Measurements from ENCODE around the gene KLHDC4. TPM values are rescaled to one million over a fixed set of nuclear protein-coding genes. Genes with fewer than 3 reads are reported as not detected.

Gene KLHDC4
- total and polyA plus RNA-seq, 2 experiments from 2014 or later = 23.0 to 41.1 TPM

DNA sequence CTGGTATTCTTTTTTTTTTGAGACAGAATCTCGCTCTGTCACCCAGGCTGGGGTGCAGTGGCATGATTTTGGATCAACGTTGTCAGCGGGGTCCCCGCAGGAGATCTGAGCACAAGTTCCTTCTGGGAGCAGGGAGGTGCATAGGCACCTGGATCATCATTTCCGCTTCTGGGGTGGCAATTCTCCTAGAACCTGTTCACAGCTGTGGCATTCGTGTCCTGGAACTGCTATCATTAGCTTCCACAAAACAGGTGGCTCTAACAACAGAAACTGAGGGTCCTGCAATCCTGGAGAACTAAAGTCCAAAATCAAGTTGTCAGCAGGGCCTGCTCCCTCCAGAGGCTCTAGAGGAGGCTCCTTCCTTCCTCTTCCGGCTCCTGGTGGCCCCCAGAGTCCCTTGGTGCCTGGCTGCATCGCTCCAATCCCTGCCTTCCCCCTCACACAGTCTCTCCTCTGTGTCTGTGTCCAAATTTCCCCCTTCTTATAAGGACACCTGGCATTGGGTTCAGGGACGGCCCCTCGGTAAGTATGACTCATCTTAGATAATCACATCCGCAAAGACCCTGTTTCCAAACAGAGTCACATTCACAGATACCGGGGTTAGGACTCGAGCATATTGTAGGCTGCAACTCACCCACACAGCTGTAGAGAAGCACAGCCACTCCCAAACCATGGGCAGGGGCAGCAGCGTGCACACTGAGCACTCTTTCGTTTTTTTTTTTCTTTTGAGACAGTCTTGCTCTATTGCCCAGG, 43.5 kb upstream of the KLHDC4 start:
- H3K4me3 Mint-ChIP-seq = no peak overlapping the region
- peaks cover 7% of the 10 kb centered on the region for H3K27me3 Mint-ChIP-seq (ENCODE audit: insufficient read depth, low read depth, poor library complexity)
- H3K9me2 ChIP-seq (ENCODE audit: insufficient read depth) = no peaks in the 10 kb centered on the region
- TF ChIP-seq POLR2AphosphoS5 (IDR thresholded peaks at IDR 0.05; ENCODE audit: low read depth) = no peak
- TF ChIP-seq ZNF114 (CRISPR knock-in tag; IDR thresholded peaks at IDR 0.05) = no peak
- no peak for TF ChIP-seq CREB1 (CRISPR knock-in tag; IDR thresholded peaks at IDR 0.05; ENCODE audit: low read depth)
- TF ChIP-seq, protein P1, sequence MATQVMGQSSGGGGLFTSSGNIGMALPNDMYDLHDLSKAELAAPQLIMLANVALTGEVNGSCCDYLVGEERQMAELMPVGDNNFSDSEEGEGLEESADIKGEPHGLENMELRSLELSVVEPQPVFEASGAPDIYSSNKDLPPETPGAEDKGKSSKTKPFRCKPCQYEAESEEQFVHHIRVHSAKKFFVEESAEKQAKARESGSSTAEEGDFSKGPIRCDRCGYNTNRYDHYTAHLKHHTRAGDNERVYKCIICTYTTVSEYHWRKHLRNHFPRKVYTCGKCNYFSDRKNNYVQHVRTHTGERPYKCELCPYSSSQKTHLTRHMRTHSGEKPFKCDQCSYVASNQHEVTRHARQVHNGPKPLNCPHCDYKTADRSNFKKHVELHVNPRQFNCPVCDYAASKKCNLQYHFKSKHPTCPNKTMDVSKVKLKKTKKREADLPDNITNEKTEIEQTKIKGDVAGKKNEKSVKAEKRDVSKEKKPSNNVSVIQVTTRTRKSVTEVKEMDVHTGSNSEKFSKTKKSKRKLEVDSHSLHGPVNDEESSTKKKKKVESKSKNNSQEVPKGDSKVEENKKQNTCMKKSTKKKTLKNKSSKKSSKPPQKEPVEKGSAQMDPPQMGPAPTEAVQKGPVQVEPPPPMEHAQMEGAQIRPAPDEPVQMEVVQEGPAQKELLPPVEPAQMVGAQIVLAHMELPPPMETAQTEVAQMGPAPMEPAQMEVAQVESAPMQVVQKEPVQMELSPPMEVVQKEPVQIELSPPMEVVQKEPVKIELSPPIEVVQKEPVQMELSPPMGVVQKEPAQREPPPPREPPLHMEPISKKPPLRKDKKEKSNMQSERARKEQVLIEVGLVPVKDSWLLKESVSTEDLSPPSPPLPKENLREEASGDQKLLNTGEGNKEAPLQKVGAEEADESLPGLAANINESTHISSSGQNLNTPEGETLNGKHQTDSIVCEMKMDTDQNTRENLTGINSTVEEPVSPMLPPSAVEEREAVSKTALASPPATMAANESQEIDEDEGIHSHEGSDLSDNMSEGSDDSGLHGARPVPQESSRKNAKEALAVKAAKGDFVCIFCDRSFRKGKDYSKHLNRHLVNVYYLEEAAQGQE (IDR thresholded peaks at IDR 0.05; ENCODE audit: unreplicated experiment) = no peak
- TF ChIP-seq, protein P2, sequence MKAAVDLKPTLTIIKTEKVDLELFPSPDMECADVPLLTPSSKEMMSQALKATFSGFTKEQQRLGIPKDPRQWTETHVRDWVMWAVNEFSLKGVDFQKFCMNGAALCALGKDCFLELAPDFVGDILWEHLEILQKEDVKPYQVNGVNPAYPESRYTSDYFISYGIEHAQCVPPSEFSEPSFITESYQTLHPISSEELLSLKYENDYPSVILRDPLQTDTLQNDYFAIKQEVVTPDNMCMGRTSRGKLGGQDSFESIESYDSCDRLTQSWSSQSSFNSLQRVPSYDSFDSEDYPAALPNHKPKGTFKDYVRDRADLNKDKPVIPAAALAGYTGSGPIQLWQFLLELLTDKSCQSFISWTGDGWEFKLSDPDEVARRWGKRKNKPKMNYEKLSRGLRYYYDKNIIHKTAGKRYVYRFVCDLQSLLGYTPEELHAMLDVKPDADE (IDR thresholded peaks at IDR 0.05) = no peak
- H3K36me3 ChIP-seq (ENCODE audit: insufficient read depth) = no peaks in the 10 kb centered on the region
- H3K27ac Mint-ChIP-seq = no peak overlapping the region; the same call in 1 of the 2 replicates
- peaks cover 2% of the 10 kb centered on the region; the same call in 1 of the 3 replicates for H3K9me3 Mint-ChIP-seq
- H3K4me3 ChIP-seq = no peak overlapping the region
- DNase-seq (ENCODE audit: low spot score) = no peak
- H3K4me1 ChIP-seq (ENCODE audit: insufficient read depth) = peaks cover 8% of the 10 kb centered on the region; the same call in 1 of the 2 replicates
- H3K4me2 ChIP-seq = no peak overlapping the region
- H3F3A ChIP-seq (replicated peaks; ENCODE audit: low read depth) = no peaks in the 10 kb centered on the region
- H3K36me3 Mint-ChIP-seq (ENCODE audit: low read depth) = no peaks in the 10 kb centered on the region
- no peak overlapping the region for H2AFZ ChIP-seq
- no peaks in the 10 kb centered on the region for H3K27me3 ChIP-seq (ENCODE audit: insufficient read depth)
- peaks cover 18% of the 10 kb centered on the region for H3K4me1 Mint-ChIP-seq
- H4K20me1 ChIP-seq (replicated peaks; ENCODE audit: insufficient read depth) = no peaks in the 10 kb centered on the region
- H3K79me2 ChIP-seq (replicated peaks; ENCODE audit: insufficient read depth) = no peaks in the 10 kb centered on the region
- ATAC-seq = no peak
- H3K27ac ChIP-seq (ENCODE audit: low read depth) = no peak overlapping the region

DNA sequence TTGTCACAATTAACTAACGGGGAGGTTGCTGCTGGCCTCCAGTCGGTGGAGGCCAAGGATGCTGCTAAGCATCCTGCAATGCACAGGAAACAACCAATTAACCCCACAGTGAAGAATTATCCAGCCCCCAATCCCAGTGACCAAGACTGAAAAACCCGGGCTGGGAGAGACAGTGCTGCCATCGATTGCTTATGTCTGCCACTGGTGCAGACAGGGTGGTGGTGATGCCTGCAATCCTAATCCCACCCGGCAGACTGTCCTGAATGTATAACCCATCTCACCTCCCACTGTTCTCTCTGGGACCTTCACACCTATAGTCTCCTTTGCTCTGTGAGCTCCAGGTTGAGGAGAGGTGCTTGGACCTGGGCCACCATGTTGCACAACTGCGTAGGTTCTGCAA, 42.3 kb upstream of the KLHDC4 start:
- no peaks in the 10 kb centered on the region for H3K27me3 ChIP-seq (ENCODE audit: insufficient read depth)
- Mint-ChIP-seq H3K36me3 (ENCODE audit: low read depth) (no peaks in the 10 kb centered on the region), H3K9me3 (peaks cover 2% of the 10 kb centered on the region; the same call in 1 of the 3 replicates), H3K27me3 (ENCODE audit: insufficient read depth, low read depth, poor library complexity) (peaks cover 7% of the 10 kb centered on the region), H3K4me1 (peaks cover 18% of the 10 kb centered on the region), H3K4me3 (no peak overlapping the region), H3K27ac (no peak overlapping the region)
- no peak overlapping the region for H2AFZ ChIP-seq
- peaks cover 8% of the 10 kb centered on the region; the same call in 1 of the 2 replicates for H3K4me1 ChIP-seq (ENCODE audit: insufficient read depth)
- H3K27ac ChIP-seq (ENCODE audit: low read depth) = no peak overlapping the region
- ATAC-seq = no peak
- no peaks in the 10 kb centered on the region for H3K9me2 ChIP-seq (ENCODE audit: insufficient read depth)
- H3F3A ChIP-seq (replicated peaks; ENCODE audit: low read depth) = no peaks in the 10 kb centered on the region
- H3K4me3 ChIP-seq = no peak overlapping the region
- DNase-seq (ENCODE audit: low spot score) = no peak
- no peaks in the 10 kb centered on the region for H3K79me2 ChIP-seq (replicated peaks; ENCODE audit: insufficient read depth)
- H3K4me2 ChIP-seq = no peak overlapping the region
- no peaks in the 10 kb centered on the region for H3K36me3 ChIP-seq (ENCODE audit: insufficient read depth)
- no peaks in the 10 kb centered on the region for H4K20me1 ChIP-seq (replicated peaks; ENCODE audit: insufficient read depth)
- TF ChIP-seq, protein P1 (IDR thresholded peaks at IDR 0.05; ENCODE audit: unreplicated experiment) = no peak

Measured in GM23338 (cell line).